Psoas muscle (tissue), 8 donors: Measurements from ENCODE around the gene GUCY2F. TPM values are rescaled to one million over a fixed set of nuclear protein-coding genes. Genes with fewer than 3 reads are reported as not detected.

ENCODE experiments used
- ATAC-seq, 4 donors: fragments of 200-7000 bp; cut with Tn5 transposase; one replicate each; pipeline ENCODE4 v1.9.1; 2020; ENCODE audit warnings: moderate library complexity in 3 of 4, mild to moderate bottlenecking in 2 of 4
- DNase-seq, 2 donors: peaks; one replicate each; pipeline ENCODE4 v3.0.0-alpha.2; 2020
- H3K27ac ChIP-seq: fragments of 200-600 bp; one replicate; pipeline ENCODE4 v1.8.0; 2022
- H3K27me3 ChIP-seq, 3 donors: fragments of 200-600 bp in 1 of 3; one replicate each; pipeline versions ENCODE4 v1.6.1 to v1.8.0; 2013 to 2022; ENCODE audit warnings: low read length in 2 of 3, mild to moderate bottlenecking in 2 of 3, moderate library complexity in 1 of 3; ENCODE audit not compliant: insufficient read depth in 3 of 3
- H3K36me3 ChIP-seq, 2 donors: fragments of 200-600 bp in 1 of 2; one replicate each; pipeline versions ENCODE4 v1.6.1 to v1.8.0; 2013 to 2022; ENCODE audit warnings: low read depth in 1 of 2, mild to moderate bottlenecking in 1 of 2, moderate library complexity in 1 of 2; ENCODE audit not compliant: insufficient read depth in 1 of 2
- H3K4me1 ChIP-seq: fragments of 200-600 bp; one replicate; pipeline ENCODE4 v1.8.0; 2022
- H3K4me3 ChIP-seq: fragments of 200-600 bp; one replicate; pipeline ENCODE4 v1.8.0; 2022; ENCODE audit warnings: mild to moderate bottlenecking
- H3K9me3 ChIP-seq: fragments of 200-600 bp; one replicate; pipeline ENCODE4 v1.8.0; 2022
- WGBS, 3 donors: extraction: QIAGEN DNeasy Blood & Tissue Kit; methylation state at CpG; one replicate each; pipeline versions ENCODE4 v1.1.6 to v1.1.7; 2013; 5-methylcytosine and 5-hydroxymethylcytosine counted together
- intact Hi-C, 2 donors: fragments of 100-400 bp; cut with DNase I; formaldehyde crosslinking; loops; one replicate each; pipeline versions ENCODE4 v1.11.0 to v1.14.2; 2022
- polyA plus RNA-seq, 3 donors: library from polyadenylated mRNA; stranded (reverse); fragments of 200-250 nt; gene quantifications; one replicate each; pipeline ENCODE4 v1.2.3, GENCODE V29; 2013
- total RNA-seq, 4 donors: library from RNA; stranded (reverse); fragmentation: NEBNext Ultra II Directional in 2 of 4; extraction: Animal tissue kit (Norgen Biotek cat#: 25700) in 2 of 4; gene quantifications; one replicate each; pipeline versions ENCODE4 v1.2.1 to v1.2.4, GENCODE V29; 2021 to 2023
- TF ChIP-seq, protein P1 (sequence below): fragments of 200-600 bp; IDR thresholded peaks from one replicate; pipeline ENCODE4 v1.8.0; 2022; ENCODE audit warnings: antibody characterized with exemption
- donor health status: healthy with polysubstance abuse.
- donor health status: DM: no; HTN: no; CAD: no; lungs with moderate emphysema.
- donor health status: Bipolar disorder and iron deficiency.
- donor health status: healthy.
- donor health status: DM: yes; HTN: yes; CAD: no.
- donor health status: DM: no; HTN: no; CAD: no.
- donor health status: DM: no; HTN: no; CAD: no.
- donor health status: DM: yes; HTN: yes; CAD: no.

Gene GUCY2F
- total and polyA plus RNA-seq, 7 donors, result not detected

DNA sequence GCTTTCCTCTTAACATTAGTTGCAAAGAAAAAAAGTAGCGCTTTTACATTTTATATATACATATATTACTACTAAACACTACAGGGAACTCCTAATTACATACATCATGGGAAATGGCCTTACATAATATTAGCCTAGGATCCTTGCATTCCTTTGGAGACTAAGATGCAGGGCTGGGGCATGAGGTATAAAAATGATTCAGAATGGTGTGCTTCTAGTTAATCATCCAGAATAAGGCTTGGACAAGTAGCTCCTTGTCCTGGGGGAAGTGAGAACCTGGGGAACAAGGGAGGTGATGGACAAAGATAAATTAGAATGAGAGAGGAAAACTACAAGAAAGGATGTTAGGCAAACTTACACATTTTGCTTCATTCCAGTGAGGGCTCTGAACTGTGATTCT lies 3.0 kb upstream of the GUCY2F start:
- WGBS, 3 donors, result 79 to 100% (median 100%) methylated on average over 1 of the region's 1 CpG
- DNase-seq (no peak), ATAC-seq (no peak)
- intact Hi-C loops, result loop anchor here (2.0 to 5.0 kb wide), 3 partner anchors 148 to 402 kb away; no protein-coding TSS in a partner anchor
- TF ChIP-seq, protein P1, sequence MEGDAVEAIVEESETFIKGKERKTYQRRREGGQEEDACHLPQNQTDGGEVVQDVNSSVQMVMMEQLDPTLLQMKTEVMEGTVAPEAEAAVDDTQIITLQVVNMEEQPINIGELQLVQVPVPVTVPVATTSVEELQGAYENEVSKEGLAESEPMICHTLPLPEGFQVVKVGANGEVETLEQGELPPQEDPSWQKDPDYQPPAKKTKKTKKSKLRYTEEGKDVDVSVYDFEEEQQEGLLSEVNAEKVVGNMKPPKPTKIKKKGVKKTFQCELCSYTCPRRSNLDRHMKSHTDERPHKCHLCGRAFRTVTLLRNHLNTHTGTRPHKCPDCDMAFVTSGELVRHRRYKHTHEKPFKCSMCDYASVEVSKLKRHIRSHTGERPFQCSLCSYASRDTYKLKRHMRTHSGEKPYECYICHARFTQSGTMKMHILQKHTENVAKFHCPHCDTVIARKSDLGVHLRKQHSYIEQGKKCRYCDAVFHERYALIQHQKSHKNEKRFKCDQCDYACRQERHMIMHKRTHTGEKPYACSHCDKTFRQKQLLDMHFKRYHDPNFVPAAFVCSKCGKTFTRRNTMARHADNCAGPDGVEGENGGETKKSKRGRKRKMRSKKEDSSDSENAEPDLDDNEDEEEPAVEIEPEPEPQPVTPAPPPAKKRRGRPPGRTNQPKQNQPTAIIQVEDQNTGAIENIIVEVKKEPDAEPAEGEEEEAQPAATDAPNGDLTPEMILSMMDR, result no peak
- H3K36me3 ChIP-seq, result no peaks in the 10 kb centered on the region
- no peaks in the 10 kb centered on the region for H3K9me3 ChIP-seq
- no peak overlapping the region for H3K27ac ChIP-seq
- H3K4me1 ChIP-seq, result no peaks in the 10 kb centered on the region
- no peak overlapping the region for H3K4me3 ChIP-seq
- H3K27me3 ChIP-seq, result peaks cover 0 to 13% (median 0%) of the 10 kb centered on the region in 3 donors

DNA sequence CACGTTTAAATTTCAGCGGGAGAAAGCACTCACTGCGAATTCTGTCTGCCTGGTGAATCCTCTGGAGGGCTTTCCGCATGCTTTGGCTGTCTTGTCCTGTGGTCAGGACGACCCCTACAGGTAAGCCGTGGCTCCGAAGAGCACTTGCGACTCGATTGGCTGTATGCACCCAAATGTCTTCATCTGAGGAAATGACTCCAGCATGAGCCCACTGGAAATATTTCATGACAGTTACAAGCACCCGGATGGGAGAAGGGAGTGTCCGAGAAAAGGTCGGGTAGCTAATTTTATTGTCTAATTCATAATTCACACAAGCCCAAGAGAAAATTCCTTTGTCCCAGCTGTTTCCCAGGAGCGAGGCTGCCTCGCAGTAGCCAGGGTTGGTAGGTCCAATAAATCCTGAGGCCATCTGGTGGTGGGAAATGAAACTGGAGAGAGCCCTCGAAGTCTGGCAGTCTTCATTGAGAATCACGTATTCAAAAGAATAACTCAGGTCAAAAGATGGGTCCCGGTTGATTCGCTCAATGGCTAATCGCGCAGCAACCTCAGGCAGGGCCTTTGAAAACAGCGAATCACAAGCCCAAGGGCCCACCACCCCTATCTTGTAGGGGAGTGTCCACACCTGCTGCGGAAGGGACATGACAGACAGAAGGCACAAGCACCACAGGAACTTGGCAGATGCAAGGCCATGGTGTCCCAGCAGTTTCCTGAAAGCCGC lies 6.6 kb downstream of the GUCY2F start:
- Histone ChIP-seq H3K27me3 (peaks cover 0 to 78% (median 0%) of the 10 kb centered on the region in 3 donors), H3K4me1 (no peaks in the 10 kb centered on the region), H3K4me3 (no peak overlapping the region), H3K36me3 (no peaks in the 10 kb centered on the region), H3K27ac (no peak overlapping the region), H3K9me3 (no peaks in the 10 kb centered on the region)
- WGBS, 3 donors, result 7 to 20% (median 8%) methylated on average over 23 of the region's 23 CpGs
- DNase-seq, result no peak
- ATAC-seq, result peak in 3 of 4 donors; percentile 54 to 69 (median 65)
- TF ChIP-seq, protein P1, result peak; percentile 50
- intact Hi-C loops, result loop anchor here (2.0 to 10.0 kb wide), 2 partner anchors 775 to 1271 kb away; no protein-coding TSS in a partner anchor

- ATAC-seq (no peak), DNase-seq (no peak)
- intact Hi-C loops, result loop anchor here in 1 of 2 donors (10.0 kb wide), 1 partner anchor 1268 kb away; no protein-coding TSS in a partner anchor
- TF ChIP-seq, protein P1, result no peak
- Histone ChIP-seq H3K27ac (no peak overlapping the region), H3K4me3 (no peak overlapping the region), H3K36me3 (no peaks in the 10 kb centered on the region), H3K27me3 (peaks cover 0 to 75% (median 0%) of the 10 kb centered on the region in 3 donors), H3K9me3 (no peaks in the 10 kb centered on the region), H3K4me1 (no peaks in the 10 kb centered on the region)
- WGBS, 3 donors, result 49 to 71% (median 68%) methylated on average over 7 of the region's 7 CpGs
Observed at GRCh38 chrX:109472939-109473735, 8.7 kb downstream of the GUCY2F start.

DNA sequence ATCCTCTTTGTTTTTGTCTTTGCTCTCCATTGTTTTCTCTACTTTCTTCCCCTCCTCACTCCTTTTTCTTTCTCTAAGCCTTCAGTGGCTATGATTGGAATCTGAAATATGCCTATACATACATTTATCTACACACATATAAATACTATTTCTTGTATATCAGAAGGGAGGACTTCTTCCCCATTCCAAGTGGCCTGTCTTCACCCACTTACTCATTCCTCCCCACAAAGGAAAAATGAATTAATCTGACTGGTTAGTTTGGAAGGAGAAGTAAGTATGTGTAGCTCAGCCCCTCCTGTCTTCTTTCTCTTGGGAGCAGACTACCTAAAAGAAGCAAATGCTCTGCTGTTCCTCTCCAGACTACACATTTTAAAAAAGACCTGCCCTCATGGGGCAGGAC lies 17.7 kb downstream of the GUCY2F start:
- DNase-seq (no peak), ATAC-seq (no peak)
- H3K4me1 ChIP-seq, result no peaks in the 10 kb centered on the region
- H3K27me3 ChIP-seq, result peaks cover 0 to 29% (median 0%) of the 10 kb centered on the region in 3 donors
- H3K9me3 ChIP-seq, result no peaks in the 10 kb centered on the region
- no peak overlapping the region for H3K27ac ChIP-seq
- H3K4me3 ChIP-seq, result no peak overlapping the region
- TF ChIP-seq, protein P1, result no peak
- intact Hi-C loops, result no loop called here
- H3K36me3 ChIP-seq, result no peaks in the 10 kb centered on the region
